SK-N-MC (cell line): ENCODE measurements around the gene ARID3C.

Experiments
- EZH2 ChIP-seq: fragments of 200-600 bp; sonication (generic); IDR thresholded peaks from one replicate; pipeline ENCODE4 v1.6.1; 2017; ENCODE audit warnings: antibody characterized with exemption
- POLR2AphosphoS5 ChIP-seq: IDR thresholded peaks from 2 replicates; pipeline ENCODE4 v1.6.1; 2012; ENCODE audit warnings: mild to moderate bottlenecking, low read depth, low read length, borderline replicate concordance

DNA sequence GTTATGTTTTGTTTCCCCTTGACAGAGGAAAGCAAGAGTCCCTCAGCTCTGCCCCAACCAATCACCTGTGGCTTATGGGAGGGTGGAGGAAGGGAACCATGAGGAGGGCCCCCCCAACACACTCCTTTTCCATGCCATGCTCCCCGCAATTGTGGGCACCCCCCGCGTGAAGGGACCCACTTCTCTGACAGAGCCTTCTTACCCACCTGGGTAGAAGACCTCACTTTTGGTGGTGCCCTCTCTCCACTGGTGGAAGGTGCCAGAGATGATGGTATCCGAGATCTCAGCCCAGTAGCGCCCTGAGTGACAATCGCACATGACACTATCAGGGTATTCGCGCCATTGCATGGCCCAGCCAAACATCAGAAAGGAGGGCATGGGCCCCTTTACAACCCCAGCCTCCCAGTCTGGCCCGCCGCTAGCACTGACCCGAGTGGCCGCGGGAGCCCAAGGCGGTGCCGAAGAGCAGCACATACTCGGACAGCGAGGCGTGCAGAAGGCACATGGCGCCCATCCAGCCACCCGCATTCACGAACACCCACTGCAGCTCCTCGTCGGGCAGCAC lies 8.0 kb upstream of the ARID3C start:
- no peak for TF ChIP-seq POLR2AphosphoS5
- TF ChIP-seq EZH2: no peak
